Left lung (tissue), 10 donors: Measurements from ENCODE around the gene NOP14. TPM values are rescaled to one million over a fixed set of nuclear protein-coding genes. Genes with fewer than 3 reads are reported as not detected.
"Not testable (repeated sequence)": the region's sequence is repeated elsewhere in the genome, so short reads cannot be mapped to it uniquely, and the experiment has no call there.

Experiments used
- ATAC-seq: fragments of 200-7000 bp; cut with Tn5 transposase; one replicate; pipeline ENCODE4 v1.9.1; 2020; ENCODE audit warnings: moderate library complexity
- DNase-seq, 4 donors: peaks; one replicate each; pipeline ENCODE4 v3.0.0-alpha.2; 2013 to 2020
- H3K27ac ChIP-seq, 2 donors: fragments of 200-600 bp; sonication (generic) in 1 of 2; one replicate each; pipeline versions ENCODE4 v1.5.0 to v1.8.0; 2020 to 2021
- H3K27me3 ChIP-seq, 2 donors: fragments of 200-600 bp; sonication (generic) in 1 of 2; one replicate each; pipeline versions ENCODE4 v1.5.0 to v1.8.0; 2020 to 2021
- H3K36me3 ChIP-seq, 2 donors: fragments of 200-600 bp; sonication (generic) in 1 of 2; one replicate each; pipeline versions ENCODE4 v1.5.0 to v1.8.0; 2020 to 2021
- H3K4me1 ChIP-seq, 2 donors: fragments of 200-600 bp; one replicate each; pipeline ENCODE4 v1.8.0; 2021
- H3K4me3 ChIP-seq, 2 donors: fragments of 200-600 bp; sonication (generic) in 1 of 2; one replicate each; pipeline versions ENCODE4 v1.5.0 to v1.8.0; 2020 to 2021; ENCODE audit warnings: mild to moderate bottlenecking in 1 of 2
- H3K9me3 ChIP-seq, 2 donors: fragments of 200-600 bp; sonication (generic) in 1 of 2; one replicate each; pipeline versions ENCODE4 v1.5.0 to v1.8.0; 2020 to 2021
- intact Hi-C, 2 donors: fragments of 100-400 bp; cut with DNase I; formaldehyde crosslinking; loops; one replicate each; pipeline versions ENCODE4 v1.11.2 to v1.14.2; 2022
- polyA plus RNA-seq, 6 donors: library from polyadenylated mRNA; unstranded; fragments of 120-200 nt; gene quantifications; one replicate each; pipeline ENCODE4 v1.2.1, GENCODE V29; 2013; ENCODE audit not compliant: insufficient read length in 6 of 6
- total RNA-seq, 2 donors: library from RNA; stranded (reverse); fragmentation: NEBNext Ultra II Directional; extraction: Animal tissue kit (Norgen Biotek cat#: 25700); gene quantifications; one replicate each; pipeline ENCODE4 v1.2.1, GENCODE V29; 2021
- TF ChIP-seq, protein P1 (sequence below), 2 donors: fragments of 200-600 bp; sonication (generic) in 1 of 2; IDR thresholded peaks; one replicate each; pipeline versions ENCODE4 v1.5.0 to v1.8.0; 2021; ENCODE audit warnings: antibody characterized with exemption in 2 of 2
- donor health status: DM: no; HTN: yes; CAD: no.
- donor health status: DM: no; HTN: no; CAD: no.

NOP14 gene
- total and polyA plus RNA-seq, 8 donors, result 20.4 to 33.0 (median 27.1) TPM

DNA sequence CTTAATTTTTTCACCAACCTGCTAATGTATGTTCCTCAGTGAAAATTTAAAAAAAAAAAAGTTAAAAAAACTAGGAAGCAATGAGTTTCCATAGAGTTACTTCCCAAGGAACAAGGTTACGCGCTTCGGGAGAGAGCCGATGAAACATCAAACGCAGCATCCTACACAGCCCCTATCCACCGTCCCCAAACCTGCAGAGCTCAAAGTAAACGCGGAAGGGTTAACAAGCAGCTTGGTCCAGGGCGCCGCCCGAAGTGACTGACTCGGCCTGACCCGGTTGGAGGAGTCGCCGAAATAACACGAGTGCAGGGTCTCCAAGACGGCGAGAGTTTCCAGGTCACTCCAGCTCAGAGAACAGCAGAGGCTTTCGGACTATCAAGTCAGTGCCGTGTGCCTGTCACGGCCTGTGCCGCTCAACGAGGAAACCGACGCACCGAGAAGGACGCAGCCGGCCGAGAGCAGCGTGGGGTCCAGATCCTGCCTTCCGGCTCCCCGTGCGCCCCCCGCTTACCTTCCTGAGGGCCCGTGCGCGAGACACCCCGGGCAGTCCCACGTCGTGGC lies 512 bp downstream of the NOP14 start:
- intact Hi-C loops, result no loop called here
- H3K27ac ChIP-seq, result peak overlapping the region; percentile 81 to 89
- H3K9me3 ChIP-seq, result no peaks in the 10 kb centered on the region
- peaks cover 0 to 13% of the 10 kb centered on the region in 2 donors for H3K36me3 ChIP-seq
- DNase-seq (no peak), ATAC-seq (peak; percentile 55)
- no peaks in the 10 kb centered on the region for H3K27me3 ChIP-seq
- H3K4me3 ChIP-seq, result peak overlapping the region; percentile 98 to 100
- peaks cover 10 to 42% of the 10 kb centered on the region in 2 donors for H3K4me1 ChIP-seq
- TF ChIP-seq, protein P1, sequence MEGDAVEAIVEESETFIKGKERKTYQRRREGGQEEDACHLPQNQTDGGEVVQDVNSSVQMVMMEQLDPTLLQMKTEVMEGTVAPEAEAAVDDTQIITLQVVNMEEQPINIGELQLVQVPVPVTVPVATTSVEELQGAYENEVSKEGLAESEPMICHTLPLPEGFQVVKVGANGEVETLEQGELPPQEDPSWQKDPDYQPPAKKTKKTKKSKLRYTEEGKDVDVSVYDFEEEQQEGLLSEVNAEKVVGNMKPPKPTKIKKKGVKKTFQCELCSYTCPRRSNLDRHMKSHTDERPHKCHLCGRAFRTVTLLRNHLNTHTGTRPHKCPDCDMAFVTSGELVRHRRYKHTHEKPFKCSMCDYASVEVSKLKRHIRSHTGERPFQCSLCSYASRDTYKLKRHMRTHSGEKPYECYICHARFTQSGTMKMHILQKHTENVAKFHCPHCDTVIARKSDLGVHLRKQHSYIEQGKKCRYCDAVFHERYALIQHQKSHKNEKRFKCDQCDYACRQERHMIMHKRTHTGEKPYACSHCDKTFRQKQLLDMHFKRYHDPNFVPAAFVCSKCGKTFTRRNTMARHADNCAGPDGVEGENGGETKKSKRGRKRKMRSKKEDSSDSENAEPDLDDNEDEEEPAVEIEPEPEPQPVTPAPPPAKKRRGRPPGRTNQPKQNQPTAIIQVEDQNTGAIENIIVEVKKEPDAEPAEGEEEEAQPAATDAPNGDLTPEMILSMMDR (IDR thresholded peaks at IDR 0.05), result no peak

DNA sequence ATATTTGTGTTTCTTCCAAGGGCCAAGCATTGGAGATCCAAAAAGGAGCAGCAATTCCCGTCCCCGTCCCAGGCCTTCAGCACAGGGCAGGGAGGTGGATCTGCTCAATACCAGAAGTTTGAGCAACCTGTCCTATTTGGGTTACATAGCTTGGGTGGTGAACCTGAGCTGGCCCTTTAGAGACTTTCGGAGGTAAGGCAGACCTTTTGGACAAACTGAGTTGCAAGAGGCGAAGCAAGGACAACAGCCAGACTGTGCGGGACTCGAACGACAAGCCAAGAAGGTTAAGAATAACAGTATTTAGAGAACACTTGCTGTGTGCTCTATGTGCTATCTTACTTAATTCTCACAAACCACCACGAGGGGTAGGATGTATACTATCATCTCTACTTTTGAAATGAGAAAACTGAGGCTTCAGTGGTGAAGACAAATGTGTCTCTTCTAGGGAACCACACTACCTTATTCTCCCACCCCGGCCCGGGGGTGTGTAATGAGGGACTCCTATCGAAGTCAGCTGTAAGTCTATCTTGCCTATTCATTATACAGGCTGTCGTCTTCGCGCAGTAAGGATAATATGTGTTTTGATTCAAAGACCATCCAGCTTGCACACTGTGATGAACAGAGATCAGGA lies 1.3 kb downstream of the NOP14 start:
- DNase-seq, result no peak
- H3K4me3 ChIP-seq, result peak overlapping the region; percentile 98 to 100
- peaks cover 10 to 42% of the 10 kb centered on the region in 2 donors for H3K4me1 ChIP-seq
- no peaks in the 10 kb centered on the region for H3K9me3 ChIP-seq
- H3K27ac ChIP-seq, result peak overlapping the region in 1 of 2 donors; percentile 89
- H3K36me3 ChIP-seq, result peaks cover 0 to 20% of the 10 kb centered on the region in 2 donors
- H3K27me3 ChIP-seq, result no peaks in the 10 kb centered on the region
- TF ChIP-seq, protein P1 (IDR thresholded peaks at IDR 0.05), result no peak
- ATAC-seq, result no peak
- intact Hi-C loops, result no loop called here

- intact Hi-C loops, result no loop called here
- no peak overlapping the region for H3K27ac ChIP-seq
- DNase-seq, result no peak
- no peaks in the 10 kb centered on the region for H3K27me3 ChIP-seq
- H3K36me3 ChIP-seq, result peaks cover 0 to 25% of the 10 kb centered on the region in 2 donors
- H3K4me1 ChIP-seq, result peaks cover 10 to 42% of the 10 kb centered on the region in 2 donors
- H3K4me3 ChIP-seq, result peak overlapping the region in 1 of 2 donors; percentile 98
- no peaks in the 10 kb centered on the region for H3K9me3 ChIP-seq
- no peak for ATAC-seq
- TF ChIP-seq, protein P1 (IDR thresholded peaks at IDR 0.05), result no peak
These were observed 1.8 kb downstream of the NOP14 start for GRCh38 chr4:2961421-2961810.

GRCh38 chr4:2960450-2960849 lies 2.8 kb downstream of the NOP14 start:
- ATAC-seq, intact Hi-C loops, H3K9me3 ChIP-seq, H3K27me3 ChIP-seq, H3K4me3 ChIP-seq, DNase-seq, H3K27ac ChIP-seq: not testable (repeated sequence)
- peaks cover 10 to 42% of the 10 kb centered on the region in 2 donors for H3K4me1 ChIP-seq
- peaks cover 0 to 35% of the 10 kb centered on the region in 2 donors for H3K36me3 ChIP-seq

GRCh38 chr4:2958446-2958845 lies 4.8 kb downstream of the NOP14 start:
- TF ChIP-seq, protein P1 (IDR thresholded peaks at IDR 0.05), result no peak
- ATAC-seq, result no peak
- intact Hi-C loops, result no loop called here

GRCh38 chr4:2955186-2956044 lies 7.8 kb downstream of the NOP14 start:
- intact Hi-C loops, result not testable (repeated sequence)
- H3K36me3 ChIP-seq, result peaks cover 0 to 78% of the 10 kb centered on the region in 2 donors

More at GRCh38 chr4:2958446-2958845, 4.8 kb downstream of the NOP14 start:
- Histone ChIP-seq H3K4me3 (no peak overlapping the region), H3K27ac (no peak overlapping the region), H3K27me3 (no peaks in the 10 kb centered on the region), H3K9me3 (no peaks in the 10 kb centered on the region), H3K4me1 (peaks cover 10 to 30% of the 10 kb centered on the region in 2 donors), H3K36me3 (peaks cover 0 to 48% of the 10 kb centered on the region in 2 donors)
- no peak for DNase-seq

More at GRCh38 chr4:2955186-2956044, 7.8 kb downstream of the NOP14 start:
- DNase-seq, ATAC-seq, H3K4me3 ChIP-seq, H3K27me3 ChIP-seq, H3K27ac ChIP-seq, H3K9me3 ChIP-seq: not testable (repeated sequence)
- H3K4me1 ChIP-seq, result peaks cover 0 to 14% of the 10 kb centered on the region in 2 donors
